ENCODE measurements around the gene LSR.

Gene LSR

DNA sequence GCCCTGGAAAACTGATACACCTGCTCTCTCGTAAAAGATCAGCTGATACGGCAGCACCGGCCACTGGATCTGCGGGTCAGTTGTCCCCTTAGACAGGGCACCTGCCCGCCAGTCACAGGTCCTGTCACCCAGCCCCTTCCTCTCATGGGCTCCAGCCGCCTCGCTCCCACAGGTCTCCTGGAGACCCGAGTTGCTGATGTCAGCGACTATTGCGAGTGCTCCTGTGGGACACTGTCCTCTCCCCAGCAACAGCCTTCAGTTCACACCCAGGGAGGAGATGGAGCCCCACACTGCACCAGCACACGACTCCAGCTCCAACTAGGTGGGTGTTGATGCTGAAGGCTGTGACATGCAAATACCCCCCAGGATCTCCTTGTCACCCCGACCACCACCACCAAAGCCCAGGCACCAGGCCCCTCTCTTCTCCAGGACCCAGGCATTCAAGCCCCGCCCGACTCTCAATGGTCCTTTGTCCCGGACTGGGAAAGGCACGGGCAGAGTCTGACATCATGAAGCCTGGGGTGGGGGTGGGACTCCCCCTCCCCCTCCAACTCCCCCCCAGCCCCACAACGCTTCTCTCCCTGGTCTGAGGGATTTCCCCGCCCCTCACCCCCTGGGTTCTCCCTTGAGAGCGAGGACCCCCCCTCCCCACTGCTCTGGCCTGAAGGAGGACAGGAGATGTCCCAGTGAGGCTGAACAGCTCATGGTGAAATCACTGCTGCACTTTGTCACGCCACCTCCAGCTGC lies 41.8 kb downstream of the LSR start:
- DNase-seq: no peak

DNA sequence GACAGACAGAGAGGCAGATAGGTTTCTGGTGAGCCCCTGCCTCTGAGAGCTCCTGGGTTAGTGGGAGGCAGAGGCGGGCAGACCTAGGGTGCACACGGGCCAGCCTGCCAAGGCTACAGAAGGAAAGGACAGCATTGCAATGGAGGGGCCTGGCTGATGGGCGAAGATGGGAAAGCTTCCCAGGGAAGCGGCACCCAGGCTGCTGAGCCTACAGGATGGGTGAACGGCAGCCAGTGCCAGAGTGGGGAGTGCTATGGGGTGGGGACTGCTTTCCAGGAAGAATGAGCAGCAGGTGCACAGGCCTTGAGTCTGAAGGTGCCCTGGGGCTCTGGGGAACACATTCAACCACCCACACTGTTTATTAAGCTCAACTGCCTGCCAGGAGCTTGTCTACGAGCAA lies 42.5 kb downstream of the LSR start:
- DNase-seq: no peak

DNA sequence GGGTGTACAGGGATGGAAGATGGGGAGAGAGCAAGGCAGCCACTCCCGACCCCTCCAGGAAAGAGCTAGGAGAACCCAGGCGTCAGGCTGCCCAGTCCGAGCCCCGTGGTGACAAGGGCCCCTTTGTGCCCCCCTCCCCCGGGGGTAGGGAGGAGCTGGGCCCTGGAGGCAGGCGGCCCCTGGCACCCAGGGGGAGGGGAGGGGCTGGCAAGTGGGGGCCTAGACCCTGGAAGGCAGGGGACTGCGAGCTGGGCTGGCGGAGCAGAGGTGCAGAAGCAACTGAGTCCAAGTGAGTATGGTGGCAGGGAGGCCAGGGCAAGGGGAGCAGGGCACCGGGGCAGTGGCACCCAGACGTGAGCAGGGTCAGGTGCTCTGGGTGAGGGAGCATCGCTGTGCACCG lies 43.1 kb downstream of the LSR start, which contains the start of gene MAG:
MAG (plus strand) TSS at position 246 of the 400 bp plus-strand sequence. CDS start 3,248 bp downstream, outside the sequence.
- DNase-seq: no peak

DNA sequence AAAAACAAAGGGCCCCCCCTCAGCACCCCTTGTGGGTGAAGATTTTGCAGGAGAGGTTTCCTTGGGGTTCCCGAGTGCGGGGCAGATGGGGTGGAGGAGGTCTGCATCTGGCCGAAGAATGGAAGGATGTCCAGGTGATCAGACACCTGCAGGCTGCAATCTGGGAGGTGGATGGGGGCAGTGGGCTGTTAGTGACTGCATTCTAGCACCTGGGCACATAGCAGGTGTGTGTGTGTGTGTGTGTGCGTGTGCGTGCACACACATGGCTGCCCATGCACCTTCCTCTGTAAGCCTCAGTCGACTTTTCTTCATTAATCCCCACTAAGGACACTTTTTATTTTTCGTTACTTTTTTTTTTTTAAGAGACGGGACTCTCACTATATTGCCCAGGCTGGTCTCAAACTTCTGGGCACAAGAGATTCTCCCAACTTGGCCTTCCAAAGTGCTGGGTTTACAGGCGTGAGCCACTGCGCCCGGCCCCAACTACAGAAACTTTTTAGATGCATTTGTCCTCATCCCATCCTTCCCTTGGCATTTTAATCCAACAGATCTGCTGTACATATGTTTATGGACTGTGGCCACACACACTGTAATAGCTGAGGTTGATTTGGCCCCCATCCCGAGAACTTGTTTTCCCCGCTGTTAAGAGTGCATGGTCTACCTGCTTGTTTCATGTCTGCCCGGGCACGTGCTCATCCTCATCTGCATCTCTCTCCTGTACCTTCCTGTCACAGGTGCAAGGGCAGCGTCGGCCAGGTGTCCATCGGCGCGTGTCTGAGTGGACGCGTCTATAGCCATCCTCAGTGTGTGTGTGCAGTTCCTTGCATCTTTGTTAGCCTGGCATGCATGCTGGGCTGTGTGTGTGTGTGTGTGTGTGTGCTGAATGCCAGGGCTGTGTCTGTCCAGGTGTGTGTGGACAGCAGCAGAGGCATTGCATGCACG lies 43.9 kb downstream of the LSR start:
- DNase-seq: no peak

DNA sequence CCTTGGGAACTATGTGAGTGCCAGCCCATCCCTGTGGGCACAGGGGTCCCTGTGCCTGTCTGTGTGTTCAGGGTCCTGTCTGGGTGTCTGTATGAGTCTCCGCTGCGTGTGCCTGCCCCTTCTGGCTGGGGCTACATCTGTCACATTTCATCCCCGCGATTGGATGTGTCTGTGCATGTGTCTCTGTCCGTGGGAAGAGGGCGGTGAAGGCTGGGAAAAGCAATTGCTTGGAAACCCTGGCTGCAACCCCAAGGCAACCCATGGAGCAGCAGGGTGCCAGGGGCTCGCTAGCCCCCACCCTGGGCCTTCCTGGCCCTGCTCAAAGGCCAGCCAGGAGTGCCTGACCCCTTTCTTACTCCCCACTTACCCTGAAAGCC lies 44.5 kb downstream of the LSR start:
- no peak for DNase-seq

DNA sequence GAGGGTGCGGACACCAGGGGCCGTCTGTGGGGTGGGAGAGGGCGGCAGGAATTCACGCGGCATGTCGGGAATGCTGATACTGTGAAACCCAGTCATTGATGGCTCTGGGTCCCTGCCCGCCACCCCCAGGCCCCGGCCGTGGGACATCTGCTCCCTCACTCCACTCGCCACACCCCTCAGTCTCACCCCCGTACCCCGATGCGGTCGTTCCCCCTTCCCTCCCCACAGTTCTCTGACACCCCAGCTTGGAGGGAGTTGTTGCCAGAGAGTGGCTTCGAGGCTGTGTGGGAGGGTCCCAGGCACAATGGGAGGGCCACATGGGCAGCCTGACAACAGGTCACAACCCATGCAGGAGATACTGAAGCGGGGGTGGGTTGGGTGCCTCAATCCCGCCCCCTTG lies 45.0 kb downstream of the LSR start:
- no peak for DNase-seq

DNA sequence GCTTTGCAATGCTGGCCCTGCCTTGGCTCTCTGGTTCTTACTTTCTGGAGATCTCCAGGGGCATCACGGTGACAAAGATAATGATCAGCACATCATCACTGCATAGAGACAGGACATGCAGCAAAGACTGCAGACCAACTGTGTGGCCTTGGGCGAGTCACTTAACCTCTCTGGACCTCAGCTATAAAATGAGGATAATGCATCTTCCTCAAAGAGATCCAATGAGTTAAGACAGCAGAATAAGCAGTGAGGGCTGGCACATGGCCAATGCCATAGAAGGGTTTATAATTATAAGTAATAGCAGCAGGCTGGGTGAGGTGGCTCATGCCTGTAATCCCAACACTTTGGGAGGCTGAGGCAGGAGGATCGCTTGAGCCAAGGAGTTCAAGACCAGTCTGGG lies 45.5 kb downstream of the LSR start:
- peak; percentile 15 for DNase-seq

DNA sequence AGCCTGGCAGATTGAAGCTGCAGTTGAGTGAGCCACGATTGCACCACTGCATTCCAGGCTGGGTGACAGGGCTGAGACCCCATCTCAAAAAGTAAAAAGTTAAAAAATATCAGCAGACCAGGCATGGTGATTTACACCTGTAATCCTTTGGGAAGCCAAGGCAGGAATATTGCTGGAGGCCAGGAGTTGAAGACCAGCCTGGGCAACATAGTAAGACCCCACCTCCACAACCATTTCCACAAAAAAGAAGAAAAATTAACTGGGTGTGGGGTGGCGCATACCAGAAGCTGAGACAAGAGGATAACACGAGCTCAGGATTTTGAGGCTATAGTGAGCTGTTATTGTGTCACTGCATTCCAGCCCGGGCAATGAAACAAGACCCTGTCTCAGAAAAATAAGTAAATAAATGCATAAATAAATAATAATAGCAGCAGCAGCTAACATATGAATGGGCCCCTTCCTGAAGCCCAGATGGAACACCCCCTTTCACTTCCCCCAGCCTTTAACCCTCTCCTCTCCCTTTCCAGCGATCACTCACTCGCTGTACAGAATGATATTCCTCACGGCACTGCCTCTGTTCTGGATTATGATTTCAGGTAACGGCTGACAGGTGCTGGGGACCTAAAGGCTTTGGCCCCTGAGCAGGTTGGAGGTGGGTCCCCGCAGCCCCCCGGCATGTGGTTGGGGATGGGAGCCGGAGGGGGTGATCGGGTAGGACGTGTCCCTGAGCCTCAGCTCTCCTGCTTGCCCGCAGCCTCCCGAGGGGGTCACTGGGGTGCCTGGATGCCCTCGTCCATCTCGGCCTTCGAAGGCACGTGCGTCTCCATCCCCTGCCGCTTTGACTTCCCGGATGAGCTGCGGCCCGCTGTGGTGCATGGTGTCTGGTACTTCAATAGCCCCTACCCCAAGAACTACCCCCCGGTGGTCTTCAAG lies 46.3 kb downstream of the LSR start:
- DNase-seq: no peak

DNA sequence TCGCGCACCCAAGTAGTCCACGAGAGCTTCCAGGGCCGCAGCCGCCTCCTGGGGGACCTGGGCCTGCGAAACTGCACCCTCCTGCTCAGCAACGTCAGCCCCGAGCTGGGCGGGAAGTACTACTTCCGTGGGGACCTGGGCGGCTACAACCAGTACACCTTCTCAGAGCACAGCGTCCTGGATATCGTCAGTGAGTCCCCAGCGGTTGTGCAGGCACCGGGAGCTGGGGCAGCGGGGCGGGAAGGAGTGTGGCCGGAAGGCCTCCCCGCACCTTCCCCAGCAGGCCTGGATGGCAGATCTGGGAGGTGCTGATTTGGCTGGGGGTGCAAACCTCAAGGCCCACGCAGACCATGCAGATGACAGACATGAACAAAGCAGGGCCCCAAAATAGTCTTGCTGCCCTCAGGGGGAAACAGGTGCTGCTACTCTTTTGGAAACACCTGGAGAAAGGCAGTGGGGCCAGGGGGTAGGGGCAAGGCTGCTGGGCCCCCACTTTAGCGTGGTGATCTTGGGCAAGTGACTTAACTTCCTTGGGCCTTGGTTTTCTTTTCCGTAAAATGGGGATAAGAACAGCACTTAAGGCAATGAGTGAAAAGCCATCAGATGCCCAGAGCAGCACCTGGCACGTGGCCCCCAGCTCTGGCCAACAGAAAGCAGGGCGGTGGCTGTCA lies 47.1 kb downstream of the LSR start:
- DNase-seq: peak; percentile 13

DNA sequence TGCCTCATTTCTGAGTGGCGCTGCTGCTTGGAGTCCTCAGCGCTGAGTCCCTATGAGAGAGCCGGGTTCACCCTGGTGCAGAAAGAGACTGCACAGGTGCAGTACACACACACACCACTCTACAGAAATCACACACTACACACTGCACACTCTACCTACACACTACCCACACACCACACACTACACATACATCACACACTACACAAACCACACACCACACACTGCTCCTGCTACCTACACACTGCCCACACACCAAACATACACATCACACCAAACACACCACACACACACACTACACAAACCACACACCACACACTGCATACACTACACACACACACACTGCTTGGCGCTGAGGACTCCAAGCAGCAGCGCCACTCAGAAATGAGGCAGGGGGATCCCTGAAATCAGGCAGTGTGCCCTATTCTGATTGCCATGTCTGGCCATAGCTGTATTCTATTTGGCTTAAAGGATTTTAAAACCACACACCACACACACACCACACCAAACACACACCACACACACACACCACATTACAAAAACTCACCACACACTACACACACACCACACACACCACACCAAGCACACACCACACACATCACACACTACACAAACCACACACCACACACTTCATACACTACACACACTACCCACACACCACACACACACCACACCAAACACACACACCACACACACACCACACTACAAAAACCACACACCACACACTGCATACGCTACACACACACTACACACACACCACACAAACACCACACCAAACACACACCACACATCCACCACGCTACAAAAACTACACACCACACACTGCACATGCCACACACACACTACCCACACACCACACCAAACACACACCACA lies 48.1 kb downstream of the LSR start:
- DNase-seq: no peak

DNA sequence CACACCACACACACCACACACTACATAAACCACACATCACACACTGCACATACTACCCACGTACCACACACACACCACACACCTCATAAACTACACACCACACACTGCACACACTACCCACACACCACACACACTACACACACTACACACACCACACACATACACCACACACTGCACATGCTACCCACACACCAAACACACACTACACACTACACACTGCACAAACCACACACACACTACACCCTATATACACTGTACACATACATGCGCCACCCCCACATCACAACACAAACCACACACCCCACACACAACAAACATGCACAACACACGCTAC lies 48.7 kb downstream of the LSR start:
- DNase-seq: no peak

DNA sequence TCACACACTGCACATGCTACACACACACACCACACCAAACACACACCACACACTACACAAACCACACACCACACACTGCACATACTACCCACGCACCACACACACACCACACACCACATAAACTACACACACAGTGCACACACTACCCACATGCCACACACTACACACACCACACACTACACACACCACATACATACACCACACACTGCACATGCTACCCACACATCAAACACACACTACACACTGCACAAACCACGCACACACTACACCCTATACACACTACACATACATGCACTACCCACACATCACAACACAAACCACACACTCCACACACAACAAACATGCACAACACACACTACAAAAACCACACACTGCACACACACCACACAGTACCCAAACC lies 49.1 kb downstream of the LSR start:
- DNase-seq: no peak

DNA sequence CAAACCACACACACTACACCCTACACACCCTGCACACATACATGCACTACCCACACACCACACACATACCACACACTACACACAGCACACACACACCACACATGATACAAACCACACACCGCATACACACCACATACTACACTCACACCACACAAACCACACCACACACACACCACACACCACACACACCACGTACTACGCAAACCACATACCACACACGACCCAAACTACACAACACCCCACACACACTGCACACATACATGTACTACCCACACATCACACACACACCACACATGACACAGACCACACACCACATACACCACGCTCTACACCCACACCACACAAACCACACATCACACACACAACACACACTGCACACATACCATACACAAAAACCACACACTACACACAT lies 49.8 kb downstream of the LSR start:
- no peak for DNase-seq

DNA sequence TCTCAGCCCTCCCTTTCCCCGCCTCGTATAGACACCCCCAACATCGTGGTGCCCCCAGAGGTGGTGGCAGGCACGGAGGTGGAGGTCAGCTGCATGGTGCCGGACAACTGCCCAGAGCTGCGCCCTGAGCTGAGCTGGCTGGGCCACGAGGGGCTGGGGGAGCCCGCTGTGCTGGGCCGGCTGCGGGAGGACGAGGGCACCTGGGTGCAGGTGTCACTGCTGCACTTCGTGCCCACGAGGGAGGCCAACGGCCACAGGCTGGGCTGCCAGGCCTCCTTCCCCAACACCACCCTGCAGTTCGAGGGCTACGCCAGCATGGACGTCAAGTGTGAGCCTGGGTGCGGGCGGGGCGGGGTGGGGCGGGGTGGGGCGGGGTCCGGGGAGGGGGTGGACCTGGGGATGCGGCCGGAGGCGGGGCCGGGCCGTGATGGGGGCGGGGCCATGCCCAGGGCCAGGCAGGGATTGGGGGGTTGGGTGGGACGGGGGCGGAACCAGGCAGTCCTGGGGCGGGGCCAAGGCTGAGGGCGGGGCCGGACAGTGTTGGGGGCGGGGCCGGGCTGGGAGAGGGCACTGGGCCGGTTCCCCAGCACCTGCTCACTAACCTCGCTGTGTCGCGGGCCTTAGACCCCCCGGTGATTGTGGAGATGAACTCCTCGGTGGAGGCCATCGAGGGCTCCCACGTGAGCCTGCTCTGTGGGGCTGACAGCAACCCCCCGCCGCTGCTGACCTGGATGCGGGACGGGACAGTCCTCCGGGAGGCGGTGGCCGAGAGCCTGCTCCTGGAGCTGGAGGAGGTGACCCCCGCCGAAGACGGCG lies 50.9 kb downstream of the LSR start:
- no peak for DNase-seq

DNA sequence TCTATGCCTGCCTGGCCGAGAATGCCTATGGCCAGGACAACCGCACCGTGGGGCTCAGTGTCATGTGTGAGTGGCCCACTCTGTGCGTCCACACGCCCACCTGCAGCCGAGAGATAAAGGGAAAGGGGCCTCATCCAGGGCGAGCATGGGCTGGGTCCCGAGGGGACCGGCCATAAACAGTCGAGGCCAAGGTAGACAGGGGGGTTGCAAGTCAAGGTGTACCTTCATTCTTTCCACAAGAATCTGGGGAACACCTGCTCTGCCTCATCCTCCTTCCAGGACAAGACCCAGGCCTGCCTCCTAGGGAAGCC lies 51.5 kb downstream of the LSR start:
- DNase-seq: no peak

DNA sequence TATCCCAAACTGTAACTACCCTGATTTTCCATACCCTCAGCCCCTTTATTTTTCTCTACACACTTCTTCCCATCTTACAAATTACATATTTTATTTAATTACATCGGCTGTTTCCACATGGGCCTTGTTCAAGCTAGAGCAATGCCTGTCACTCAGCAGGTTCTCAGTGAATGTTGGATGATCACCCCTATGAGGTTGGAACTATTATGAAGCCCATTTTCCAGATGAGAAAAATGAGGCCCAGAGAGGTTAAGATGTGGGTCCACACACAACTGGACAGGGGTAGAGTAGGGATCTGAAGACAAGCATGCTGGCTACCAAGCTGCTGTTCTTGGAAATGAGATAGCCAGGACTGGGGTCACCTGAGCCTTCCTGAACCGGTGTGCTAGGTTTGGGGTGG lies 53.2 kb downstream of the LSR start:
- no peak for DNase-seq

DNA sequence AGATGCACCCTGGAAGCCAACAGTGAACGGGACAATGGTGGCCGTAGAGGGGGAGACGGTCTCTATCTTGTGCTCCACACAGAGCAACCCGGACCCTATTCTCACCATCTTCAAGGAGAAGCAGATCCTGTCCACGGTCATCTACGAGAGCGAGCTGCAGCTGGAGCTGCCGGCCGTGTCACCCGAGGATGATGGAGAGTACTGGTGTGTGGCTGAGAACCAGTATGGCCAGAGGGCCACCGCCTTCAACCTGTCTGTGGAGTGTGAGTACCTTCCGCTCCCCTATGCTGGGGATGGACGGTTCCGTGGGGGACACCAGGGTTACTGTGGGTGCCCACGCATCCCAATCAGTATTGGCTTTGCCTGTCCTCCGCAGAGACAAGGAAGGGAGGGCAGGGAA lies 53.6 kb downstream of the LSR start:
- no peak for DNase-seq

DNA sequence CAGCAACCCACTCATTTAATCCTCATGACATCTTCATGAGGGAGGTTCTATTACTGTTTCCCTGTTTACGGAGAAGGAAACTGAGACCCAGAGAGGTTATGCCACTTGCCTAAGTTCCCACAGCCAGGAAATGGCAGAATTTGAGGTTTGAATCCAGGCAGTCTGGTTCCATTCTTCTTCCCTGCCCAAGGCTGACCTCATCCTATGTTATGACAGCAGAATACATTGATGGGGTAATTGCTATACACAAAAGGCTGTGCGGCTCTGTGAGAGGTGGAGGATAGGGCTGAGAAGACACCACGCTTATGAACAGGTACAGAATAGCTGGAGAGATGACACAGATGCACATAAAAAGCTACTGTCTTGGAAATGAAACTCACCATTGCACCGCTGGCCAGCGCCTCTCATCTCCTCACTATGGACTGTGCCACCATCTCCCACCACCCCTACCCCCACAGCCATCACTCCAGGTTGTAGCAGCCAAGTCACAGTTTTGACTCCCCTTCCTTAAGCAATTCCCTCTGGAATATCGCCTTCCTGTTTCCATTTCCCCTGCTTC lies 54.6 kb downstream of the LSR start:
- no peak for DNase-seq

DNA sequence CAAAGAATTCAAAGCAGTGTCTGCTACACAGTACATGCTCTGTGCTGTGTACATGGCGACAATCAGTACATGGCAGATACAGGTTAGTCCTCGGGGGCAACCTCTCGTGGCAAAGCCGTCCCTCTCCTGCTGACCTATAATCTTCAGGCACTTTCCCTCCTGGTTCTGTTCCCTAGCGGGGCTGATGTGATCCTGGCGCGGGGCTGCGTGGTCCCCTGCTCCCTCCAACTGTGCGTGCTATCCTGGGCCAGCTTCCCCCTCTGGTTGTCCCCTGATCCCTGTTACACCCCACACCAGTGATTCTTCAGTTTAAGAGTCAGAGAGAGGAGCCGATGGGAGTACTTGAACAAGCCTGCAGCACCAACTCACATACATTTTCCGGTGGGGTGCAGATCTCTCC lies 55.2 kb downstream of the LSR start:
- DNase-seq: no peak

DNA sequence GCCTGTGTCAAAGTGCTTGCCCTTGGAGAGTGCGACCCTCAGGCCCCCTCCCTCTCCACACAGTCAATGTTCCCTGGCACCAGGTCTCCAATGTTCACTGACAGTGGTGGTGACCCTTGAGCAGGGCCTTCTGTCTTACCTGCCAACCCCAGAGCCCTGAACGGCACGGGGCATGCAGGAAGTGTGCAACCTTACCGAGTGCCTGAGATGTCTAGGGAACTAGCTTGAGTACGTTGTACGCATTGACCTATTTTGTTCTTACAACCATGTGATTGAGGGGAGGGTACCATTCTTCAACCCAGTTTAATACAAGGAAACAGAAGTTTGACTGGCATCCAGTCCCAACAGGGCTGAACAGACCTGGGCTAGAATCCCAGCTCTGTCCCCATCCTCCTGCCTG lies 56.4 kb downstream of the LSR start:
- DNase-seq: no peak
